Right renal pelvis (tissue), 4 donors: ENCODE data around the gene KLHL30. TPM values are rescaled to one million over a fixed set of nuclear protein-coding genes. Genes with fewer than 3 reads are reported as not detected.

Source experiments
- DNase-seq, 4 donors: peaks; one replicate each; pipeline ENCODE4 v3.0.0-alpha.2; 2013; ENCODE audit warnings: low read depth in 4 of 4, low spot score in 3 of 4, missing footprints in 1 of 4
- polyA plus RNA-seq, 4 donors: library from polyadenylated mRNA; unstranded; fragments of 120-200 nt; gene quantifications; one replicate each; pipeline ENCODE4 v1.2.1, GENCODE V29; 2013; ENCODE audit not compliant: insufficient read length in 4 of 4

The KLHL30 gene
- polyA plus RNA-seq, 4 donors, result 0.17 to 0.47 (median 0.33) TPM

DNA sequence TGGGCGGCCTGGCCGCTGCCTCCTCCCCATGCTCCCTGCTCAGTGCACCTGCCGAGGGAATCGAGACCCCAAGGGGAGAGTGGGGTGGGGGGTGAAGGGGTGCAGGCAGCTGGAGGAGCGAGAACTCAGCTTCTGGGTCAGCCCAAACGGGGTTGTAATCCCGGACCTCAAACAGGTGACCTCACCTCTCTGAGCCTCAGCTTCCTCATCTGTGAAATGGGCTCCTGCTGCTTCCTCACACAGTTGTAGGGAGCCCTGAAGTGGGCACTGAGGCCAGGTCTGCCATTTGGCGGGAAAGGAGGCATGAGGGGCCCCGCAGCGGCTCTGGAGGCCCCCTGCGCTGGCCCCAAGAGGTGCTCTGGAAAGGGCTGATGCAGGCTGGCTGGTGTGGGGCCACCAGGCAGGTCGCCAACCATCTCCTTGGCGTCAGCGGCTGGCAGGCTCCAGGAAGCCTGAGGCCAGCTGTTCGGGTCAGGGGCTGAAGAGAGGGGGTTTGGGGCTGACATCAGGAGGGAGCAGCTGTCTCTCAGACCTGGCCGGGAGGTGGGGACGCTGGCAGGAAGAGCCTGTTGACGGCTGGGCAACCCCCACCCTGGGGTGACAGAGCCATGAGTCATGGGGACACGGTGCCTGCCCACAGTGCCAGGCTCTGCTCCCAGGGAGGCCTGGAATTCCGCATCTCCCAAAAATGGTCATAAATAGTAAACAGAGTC lies 4.9 kb downstream of the KLHL30 start:
- DNase-seq, result no peak

DNA sequence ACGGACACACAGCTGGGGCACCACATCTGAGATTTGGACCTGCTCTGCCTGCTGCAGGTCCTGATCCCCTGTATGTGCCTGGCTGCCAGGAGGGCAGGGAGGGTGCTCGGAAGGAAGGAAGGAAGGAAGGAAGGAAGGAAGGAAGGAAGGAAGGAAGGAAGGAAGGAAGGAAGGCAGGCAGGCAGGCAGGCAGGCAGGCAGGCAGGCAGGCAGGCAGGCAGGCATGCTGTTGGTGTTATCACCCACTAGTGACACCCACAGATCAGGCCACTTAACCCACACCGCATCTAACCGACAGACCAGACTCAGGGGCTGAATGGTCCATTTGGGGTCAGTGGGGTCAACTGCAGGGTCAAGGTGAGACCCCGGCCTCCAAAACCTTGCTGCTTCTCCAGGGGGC lies 5.8 kb downstream of the KLHL30 start:
- no peak for DNase-seq

DNA sequence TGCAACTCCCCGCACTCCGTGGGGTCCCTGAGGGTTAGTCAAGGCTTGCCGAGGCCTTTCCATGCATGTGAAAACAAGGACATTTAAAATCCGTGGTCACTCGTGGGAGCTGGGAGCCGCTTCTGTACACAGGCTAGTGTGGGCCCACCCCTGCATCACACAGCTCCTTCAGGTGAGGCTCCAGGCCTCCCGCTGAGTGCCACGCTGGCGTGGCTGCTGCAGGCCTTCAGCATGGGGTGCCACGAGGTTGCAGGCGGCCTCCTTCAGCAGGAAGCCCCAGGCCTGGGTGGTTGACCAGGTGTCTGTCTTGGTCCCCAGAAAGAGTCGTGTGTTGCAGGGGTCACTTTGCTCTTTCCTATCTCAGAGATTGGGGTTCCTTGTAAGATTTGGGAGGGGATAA lies 6.6 kb downstream of the KLHL30 start:
- DNase-seq, result no peak

- no peak for DNase-seq
Observed at GRCh38 chr2:238145851-238146250, 7.4 kb downstream of the KLHL30 start.

- no peak for DNase-seq
Observed at GRCh38 chr2:238146884-238147544, 8.5 kb downstream of the KLHL30 start.

DNA sequence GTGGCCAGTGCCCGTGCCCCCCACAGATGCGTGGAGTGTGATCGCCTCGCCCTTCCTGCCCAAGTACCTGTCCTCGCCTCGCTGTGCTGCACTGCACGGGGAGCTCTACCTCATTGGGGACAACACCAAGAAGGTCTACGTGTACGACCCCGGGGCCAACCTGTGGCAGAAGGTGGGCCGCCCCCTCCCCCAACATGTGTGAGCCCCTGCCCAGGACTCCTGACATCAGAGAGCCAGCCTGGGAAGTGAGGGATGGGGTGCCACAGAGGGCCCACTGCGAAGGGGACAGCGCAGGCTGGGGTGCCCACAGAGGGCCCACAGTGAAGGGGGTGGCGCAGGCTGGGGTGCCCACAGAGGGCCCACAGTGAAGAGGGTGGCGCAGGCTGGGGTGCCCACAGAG lies 10.5 kb downstream of the KLHL30 start:
- no peak for DNase-seq

- no peak for DNase-seq
Observed at GRCh38 chr2:238149841-238150572, 11.5 kb downstream of the KLHL30 start.

DNA sequence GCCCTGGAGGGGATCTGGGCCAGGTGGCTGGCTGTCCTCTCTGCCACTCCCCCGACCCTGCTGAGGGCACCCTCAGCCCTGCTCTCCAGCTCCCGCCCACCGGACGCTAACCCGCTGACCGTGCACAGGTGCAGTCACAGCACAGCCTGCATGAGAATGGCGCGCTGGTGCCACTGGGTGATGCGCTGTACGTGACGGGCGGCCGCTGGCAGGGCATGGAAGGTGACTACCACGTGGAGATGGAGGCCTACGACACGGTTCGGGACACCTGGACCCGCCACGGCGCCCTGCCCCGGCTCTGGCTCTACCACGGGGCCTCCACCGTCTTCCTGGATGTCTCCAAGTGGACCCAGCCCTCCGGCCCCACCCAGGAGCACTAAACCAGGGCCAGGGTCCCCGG lies 12.2 kb downstream of the KLHL30 start:
- no peak for DNase-seq

DNA sequence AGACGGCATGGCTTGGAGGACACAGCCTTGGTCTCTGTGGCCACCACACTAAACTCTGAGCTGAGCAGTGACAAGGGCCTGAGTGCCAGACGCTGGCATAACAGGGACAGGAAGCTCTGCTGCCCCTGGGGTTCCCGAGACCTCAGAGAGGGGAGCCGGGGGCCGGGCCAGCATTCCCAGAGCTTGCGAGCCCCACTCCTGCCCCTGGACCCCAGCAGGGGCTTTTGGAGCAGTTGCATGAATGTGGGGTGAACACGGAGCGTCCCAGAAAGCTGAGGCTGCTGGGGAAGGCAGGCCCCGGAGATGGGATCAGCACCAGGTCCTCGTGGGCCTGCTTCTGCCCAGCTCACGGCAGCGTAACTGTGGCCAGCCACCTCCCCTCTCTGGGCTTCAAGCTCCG lies 12.7 kb downstream of the KLHL30 start:
- no peak for DNase-seq

GRCh38 chr2:238151628-238152235 lies 13.3 kb downstream of the KLHL30 start:
- DNase-seq, result no peak

GRCh38 chr2:238152771-238153688 lies 14.6 kb downstream of the KLHL30 start:
- no peak for DNase-seq

DNA sequence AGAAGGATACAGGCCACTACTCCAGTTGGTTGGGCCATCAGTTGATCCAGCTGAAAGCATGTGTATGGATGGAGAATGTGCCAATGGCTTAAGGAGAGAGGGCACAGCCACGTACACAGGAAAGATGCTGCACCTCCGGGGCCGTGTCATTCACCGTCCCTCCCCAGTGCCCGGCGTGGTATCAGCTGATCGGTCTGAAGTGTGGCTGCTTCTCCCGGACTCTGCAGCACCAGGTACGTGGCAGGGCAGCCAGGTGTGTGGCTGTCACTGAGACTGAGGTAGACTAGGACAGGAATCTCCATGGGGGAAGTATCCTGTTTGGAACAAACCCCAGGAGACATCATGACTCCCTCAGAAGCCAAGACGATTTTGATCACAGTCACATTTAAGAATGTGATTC lies 16.1 kb downstream of the KLHL30 start:
- no peak for DNase-seq

- DNase-seq, result peak; percentile 68 to 82 (median 78)
Observed at GRCh38 chr2:238155051-238155760, 16.7 kb downstream of the KLHL30 start.

- DNase-seq, result no peak
Observed at GRCh38 chr2:238155761-238156694, 17.6 kb downstream of the KLHL30 start.

DNA sequence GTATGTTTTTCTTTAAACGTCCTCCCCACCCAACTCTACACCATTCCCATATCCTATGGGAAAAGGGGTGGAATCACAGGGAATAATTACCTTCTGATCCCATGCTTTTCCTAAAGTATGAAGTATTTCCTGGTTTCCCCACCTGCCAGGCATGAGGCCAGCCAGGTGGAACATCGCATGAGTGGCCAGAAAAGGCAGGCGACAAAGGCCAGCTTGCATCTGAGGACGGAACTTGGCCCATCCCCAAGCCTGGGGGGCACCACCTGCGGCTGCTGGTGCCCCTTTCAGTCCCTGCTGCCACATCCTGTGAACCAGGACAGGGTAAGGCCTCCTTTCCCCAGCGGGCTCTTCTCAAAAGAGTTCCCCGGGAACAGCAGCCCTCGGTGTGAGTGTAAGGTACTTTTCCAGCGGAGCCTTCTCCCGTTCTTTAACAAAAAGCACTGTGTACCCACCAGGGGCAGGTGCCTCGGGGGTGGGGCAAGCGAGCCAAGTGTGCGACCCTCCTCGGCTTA lies 19.1 kb downstream of the KLHL30 start:
- no peak for DNase-seq

GRCh38 chr2:238158018-238158508 lies 19.6 kb downstream of the KLHL30 start:
- DNase-seq, result no peak

DNA sequence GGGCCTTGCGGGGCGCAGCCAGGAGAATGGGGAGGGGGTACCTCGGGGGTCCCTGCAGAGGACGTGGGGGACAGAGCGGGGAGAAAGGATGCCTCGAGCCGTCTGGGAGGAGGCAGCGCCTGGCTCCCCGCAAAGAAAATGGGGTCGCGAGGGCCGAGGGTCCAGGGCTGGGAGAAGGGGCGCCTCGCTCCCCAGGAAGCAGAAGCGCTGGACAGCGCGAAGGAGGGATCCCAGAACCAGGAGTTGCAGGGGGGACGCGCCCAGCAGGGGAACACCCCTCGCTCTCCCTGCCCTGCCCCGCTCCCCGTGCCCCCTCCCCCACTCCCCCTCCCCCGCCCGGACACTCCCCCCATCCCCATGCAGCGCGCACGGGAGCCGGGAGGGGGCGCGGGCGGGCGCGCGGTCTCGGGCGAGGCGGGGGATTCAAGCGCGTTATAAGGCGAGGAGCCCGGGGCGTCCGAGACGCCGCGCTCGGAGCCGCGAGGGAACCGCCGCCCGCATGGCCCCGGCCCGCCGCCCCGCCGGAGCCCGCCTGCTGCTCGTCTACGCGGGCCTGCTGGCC lies 20.1 kb downstream of the KLHL30 start, which contains the start of gene ERFE:
Gene ERFE (plus strand): TSS at position 462 of the 562 bp plus-strand sequence. CDS start 38 bp downstream, at position 500.
- DNase-seq, result no peak
